Vagina (tissue), 2 donors: ENCODE results near the gene KIRREL3.

Experiments used
- POLR2A ChIP-seq, 2 donors: fragments of 450-650 bp; IDR thresholded peaks; one replicate each; pipeline ENCODE4 v1.6.1; 2017; ENCODE audit warnings: antibody characterized with exemption in 2 of 2, mild to moderate bottlenecking in 2 of 2, moderate library complexity in 2 of 2
- POLR2AphosphoS5 ChIP-seq, 2 donors: sonication (generic); formaldehyde crosslinking; IDR thresholded peaks; one replicate each; pipeline ENCODE4 v1.9.0; 2017; ENCODE audit warnings: antibody characterized with exemption in 2 of 2, mild to moderate bottlenecking in 2 of 2, low read depth in 1 of 2; ENCODE audit not compliant: insufficient read depth in 1 of 2
- TF ChIP-seq, protein P1 (sequence below), 3 experiments: fragments of 450-650 bp in 2 of 3; fragments of 200-600 bp in 1 of 3; sonication (generic) in 1 of 3; IDR thresholded peaks; one replicate each; pipeline ENCODE4 v1.5.1; 2017 to 2019; ENCODE audit warnings: antibody characterized with exemption in 3 of 3, mild to moderate bottlenecking in 2 of 3, moderate library complexity in 2 of 3

DNA sequence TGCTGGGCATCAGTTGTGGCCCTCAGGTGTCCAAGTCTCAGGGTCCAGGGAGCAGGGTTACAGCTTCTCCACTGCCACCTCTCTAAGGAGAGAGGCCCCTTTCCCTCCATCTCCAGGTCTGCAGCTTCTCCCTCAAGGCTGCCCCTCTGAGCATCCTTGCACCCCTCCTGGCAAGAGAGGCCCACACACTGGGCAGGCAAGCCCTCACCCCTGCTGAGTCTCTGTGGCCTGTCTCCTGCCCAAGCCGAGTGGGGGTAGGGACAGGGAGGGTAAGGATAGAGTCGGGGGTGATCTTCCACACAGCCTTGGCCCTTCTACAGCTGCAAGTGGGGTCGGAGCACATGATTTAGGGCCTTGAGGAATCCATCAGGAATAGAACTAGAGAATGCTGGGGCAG is 568.5 kb downstream of the KIRREL3 start:
- TF ChIP-seq, protein P1, sequence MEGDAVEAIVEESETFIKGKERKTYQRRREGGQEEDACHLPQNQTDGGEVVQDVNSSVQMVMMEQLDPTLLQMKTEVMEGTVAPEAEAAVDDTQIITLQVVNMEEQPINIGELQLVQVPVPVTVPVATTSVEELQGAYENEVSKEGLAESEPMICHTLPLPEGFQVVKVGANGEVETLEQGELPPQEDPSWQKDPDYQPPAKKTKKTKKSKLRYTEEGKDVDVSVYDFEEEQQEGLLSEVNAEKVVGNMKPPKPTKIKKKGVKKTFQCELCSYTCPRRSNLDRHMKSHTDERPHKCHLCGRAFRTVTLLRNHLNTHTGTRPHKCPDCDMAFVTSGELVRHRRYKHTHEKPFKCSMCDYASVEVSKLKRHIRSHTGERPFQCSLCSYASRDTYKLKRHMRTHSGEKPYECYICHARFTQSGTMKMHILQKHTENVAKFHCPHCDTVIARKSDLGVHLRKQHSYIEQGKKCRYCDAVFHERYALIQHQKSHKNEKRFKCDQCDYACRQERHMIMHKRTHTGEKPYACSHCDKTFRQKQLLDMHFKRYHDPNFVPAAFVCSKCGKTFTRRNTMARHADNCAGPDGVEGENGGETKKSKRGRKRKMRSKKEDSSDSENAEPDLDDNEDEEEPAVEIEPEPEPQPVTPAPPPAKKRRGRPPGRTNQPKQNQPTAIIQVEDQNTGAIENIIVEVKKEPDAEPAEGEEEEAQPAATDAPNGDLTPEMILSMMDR (IDR thresholded peaks at IDR 0.05) = no peak
- no peak for TF ChIP-seq POLR2AphosphoS5 (IDR thresholded peaks at IDR 0.05; ENCODE audit: insufficient read depth in 1 of 2, low read depth in 1 of 2)
- TF ChIP-seq POLR2A (IDR thresholded peaks at IDR 0.05) = no peak
